HG02884 (cell line): ENCODE measurements around the gene SLC2A4RG.

Experiments
- ATAC-seq: cut with Tn5 transposase; IDR thresholded peaks from one replicate; pipeline ENCODE4 v1.9.1; 2021; ENCODE audit warnings: mild to moderate bottlenecking, moderate library complexity; ENCODE audit not compliant: unreplicated experiment

SLC2A4RG gene

GRCh38 chr20:63738687-63739129 lies 868 bp upstream of the SLC2A4RG start:
- ATAC-seq, result no peak

DNA sequence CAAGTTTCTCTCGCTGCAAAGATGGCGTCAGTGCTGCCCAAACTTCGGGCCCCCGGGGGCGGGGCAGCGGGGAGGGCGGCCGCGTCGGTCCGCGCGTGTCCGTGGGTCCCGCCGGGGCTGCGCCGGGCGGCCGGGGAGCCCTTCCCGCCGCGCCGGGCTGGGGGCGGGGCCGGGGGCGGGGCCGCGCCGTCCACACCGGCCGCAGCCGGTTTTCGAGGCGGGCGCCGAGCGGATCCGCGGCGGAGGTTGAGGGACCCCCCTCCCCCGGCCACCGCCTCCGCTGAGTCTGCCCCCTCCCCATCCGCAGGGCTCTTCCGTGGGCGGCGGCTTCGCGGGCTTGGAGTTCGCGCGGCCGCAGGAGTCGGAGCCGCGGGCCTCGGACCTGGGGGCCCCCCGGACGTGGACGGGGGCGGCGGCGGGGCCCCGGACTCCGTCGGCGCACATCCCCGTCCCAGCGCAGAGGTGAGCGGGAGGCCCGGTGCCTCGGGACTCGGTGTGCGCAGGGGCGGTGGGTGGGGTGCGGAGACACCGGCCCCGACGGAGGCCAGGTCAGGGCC lies 572 bp downstream of the SLC2A4RG start:
- ATAC-seq, result no peak

- ATAC-seq, result no peak
These were observed 1.2 kb downstream of the SLC2A4RG start for GRCh38 chr20:63740627-63741353.

DNA sequence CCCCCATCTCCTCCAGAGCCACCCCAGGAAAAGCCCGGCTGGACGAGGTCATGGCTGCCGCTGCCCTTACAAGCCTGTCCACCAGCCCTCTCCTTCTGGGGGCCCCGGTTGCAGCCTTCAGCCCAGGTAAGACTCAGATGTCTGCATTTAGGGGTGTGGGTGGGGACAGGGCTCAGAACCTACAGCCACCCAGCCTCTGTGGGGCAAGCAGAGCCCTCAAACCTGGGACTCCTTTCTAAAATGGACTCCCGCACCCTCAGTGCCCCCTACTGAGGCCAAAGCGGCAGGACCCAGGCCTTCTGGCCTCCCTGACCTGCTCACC lies 1.7 kb downstream of the SLC2A4RG start:
- no peak for ATAC-seq

- ATAC-seq, result no peak
These were observed 2.3 kb downstream of the SLC2A4RG start for GRCh38 chr20:63741676-63742380.

DNA sequence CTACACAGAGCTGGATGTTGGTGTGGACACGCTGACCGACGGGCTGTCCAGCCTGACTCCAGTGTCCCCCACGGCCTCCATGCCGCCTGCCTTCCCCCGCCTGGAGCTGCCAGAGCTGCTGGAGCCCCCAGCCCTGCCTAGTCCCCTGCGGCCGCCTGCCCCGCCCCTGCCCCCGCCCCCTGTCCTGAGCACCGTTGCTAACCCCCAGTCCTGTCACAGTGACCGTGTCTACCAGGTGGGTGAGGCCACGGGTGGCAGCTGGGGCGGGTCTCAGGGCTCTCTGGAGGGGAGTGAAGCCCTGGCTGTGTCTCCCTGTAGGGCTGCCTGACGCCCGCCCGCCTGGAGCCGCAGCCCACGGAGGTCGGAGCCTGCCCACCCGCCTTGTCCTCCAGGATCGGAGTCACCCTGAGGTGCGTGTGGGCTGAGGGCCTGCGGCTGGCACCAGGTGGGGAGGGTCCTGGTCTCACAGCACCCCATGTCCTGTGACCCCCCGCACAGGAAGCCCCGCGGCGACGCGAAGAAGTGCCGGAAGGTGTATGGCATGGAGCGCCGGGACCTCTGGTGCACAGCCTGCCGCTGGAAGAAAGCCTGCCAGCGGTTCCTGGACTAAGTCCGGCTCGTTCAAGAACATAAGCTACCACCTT lies 2.9 kb downstream of the SLC2A4RG start:
- no peak for ATAC-seq

DNA sequence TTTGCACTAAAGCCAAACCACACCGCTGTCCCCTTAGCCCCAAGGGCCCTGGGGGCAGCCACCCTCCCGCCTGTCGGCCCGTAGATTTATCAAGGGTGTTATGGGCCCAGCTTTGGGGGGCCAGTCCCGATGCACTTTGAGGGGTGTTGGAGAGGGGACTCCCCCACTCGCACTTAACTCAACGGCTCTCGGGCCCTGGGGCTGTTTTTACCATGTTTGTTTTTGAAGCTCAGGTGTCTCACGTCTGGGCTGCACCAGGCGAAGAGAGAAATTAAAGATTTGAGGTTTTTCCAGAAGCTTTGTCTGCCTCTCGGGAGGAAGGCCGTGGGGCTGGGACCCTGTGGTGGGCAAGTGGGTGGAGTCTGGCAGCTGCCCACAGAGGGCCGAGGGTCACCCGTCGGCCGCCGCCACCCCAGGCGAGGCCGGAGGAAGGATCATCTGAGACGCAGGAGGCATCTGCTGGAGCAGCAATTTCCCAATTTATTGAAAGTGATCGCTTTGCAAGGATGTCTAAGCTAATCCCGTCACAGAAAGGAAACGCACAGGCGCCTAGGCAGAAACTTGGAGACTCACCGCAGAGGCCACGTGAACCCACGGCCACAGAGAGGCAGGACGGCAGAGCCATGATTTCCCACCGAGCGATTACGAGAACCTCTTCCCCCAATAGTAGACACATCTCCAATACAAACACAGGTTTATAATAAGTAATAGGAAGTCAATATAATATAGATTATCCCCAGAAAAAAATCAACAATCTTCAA lies 3.8 kb downstream of the SLC2A4RG start:
- no peak for ATAC-seq

GRCh38 chr20:63744158-63744557 lies 4.6 kb downstream of the SLC2A4RG start:
- no peak for ATAC-seq

DNA sequence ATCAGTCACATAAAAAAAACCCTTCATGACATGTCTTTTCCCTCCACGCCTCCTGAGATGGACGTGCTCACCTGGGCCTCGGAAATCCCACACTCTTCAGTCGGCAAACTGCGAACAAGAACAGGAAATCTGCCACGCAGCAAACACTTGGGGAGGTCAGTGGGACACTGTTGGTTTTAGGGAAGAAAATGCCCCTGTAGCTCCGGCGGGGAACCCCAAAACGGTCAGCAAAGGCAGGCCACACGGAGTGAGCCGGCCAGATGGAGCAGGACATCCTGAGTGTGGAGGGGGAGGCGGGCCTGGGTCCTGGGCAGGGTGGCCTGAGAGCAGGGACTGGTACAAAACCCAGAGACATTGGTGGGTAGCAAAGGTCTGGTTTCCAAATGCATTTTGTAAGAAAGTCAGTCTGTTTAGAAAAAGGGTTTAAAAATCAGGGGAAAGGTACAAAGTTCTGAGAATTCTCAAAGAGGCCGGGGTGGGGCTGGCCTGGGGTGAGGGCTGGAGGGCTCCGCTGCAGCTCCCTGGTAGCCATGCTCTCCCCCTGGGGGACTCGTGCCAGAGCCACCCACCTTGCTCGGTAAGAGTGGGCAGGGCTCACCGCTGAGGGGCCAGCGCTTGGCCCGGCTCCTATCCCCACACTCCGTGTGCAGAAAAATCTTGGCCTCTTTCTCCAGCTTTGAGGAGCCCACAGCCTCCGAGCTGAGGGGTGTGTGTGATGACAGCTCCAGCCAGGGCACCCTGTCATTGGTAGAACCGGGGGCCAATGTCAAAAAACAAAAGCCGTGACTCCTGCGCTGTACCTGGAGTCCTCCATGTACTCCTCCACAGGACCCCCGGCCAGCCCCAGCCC lies 5.2 kb downstream of the SLC2A4RG start:
- no peak for ATAC-seq

DNA sequence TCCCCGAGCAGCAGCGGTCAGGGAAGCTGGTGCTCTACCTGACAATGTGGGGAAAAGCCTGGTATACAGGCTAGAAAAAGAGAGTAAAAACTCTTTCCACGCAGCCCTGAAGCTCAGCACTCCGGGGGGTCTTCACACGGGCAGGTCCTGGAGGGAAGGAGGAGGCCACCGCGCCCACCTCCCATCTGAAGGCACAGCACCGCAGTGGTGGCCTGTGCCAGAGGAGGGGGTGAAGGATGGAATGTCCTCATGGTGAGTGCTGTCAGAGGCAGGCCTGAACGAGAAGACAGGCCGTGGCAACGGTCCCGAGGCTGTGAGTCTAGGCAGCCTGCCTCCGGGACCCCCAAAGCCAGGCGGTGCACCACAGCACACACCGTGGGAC lies 5.8 kb downstream of the SLC2A4RG start:
- no peak for ATAC-seq

GRCh38 chr20:63745961-63746731 lies 6.6 kb downstream of the SLC2A4RG start:
- ATAC-seq, result no peak

DNA sequence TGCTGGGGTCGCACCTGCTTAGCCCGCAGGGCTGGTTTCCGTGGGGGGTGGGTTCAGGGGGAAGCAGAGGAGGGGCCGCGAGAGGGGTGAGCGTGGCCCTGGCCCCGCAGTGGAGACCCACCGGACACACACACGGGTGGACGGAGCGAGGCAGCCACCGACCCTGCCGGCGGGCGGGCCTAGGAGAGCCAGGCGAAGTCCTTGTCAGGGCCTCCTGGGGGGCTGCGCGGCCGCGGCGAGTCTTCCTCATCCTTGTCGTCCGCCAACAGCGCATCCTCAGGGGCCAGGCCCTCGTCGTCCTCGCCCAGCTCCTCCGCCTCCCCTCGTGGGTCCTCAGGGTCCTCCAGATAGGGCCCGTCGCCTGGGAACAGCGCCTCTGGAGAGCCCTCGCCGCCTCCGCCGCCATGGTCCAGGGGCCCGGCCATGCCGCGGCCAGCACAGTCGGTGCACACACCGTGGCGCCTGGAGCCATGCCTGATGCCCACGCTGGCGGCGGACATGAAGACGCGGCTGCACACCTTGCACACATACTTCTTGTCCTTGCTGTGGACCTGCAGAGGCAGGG lies 7.3 kb downstream of the SLC2A4RG start:
- ATAC-seq, result no peak

DNA sequence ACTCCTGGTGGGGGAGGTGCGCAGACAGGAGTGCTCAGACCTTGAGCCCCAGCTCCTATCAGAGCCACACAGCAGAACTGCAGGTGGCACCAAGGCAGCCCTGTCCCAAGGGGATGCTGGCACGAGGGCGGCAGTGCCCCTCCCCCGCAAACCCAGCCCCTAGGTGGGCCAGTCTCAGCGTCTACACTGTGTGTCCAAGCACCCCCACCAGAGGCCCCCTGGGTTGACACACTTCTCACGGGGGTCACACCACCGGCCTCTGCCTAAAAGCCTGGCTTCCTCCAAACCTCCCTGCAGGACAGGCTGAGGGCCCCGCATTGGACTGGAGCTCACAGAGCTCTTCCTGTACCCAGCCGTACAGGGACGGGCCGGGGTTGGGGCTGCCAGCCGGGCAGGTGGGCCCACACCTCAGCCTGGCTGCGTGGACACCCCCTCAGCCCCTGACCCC lies 8.1 kb downstream of the SLC2A4RG start:
- ATAC-seq, result no peak

DNA sequence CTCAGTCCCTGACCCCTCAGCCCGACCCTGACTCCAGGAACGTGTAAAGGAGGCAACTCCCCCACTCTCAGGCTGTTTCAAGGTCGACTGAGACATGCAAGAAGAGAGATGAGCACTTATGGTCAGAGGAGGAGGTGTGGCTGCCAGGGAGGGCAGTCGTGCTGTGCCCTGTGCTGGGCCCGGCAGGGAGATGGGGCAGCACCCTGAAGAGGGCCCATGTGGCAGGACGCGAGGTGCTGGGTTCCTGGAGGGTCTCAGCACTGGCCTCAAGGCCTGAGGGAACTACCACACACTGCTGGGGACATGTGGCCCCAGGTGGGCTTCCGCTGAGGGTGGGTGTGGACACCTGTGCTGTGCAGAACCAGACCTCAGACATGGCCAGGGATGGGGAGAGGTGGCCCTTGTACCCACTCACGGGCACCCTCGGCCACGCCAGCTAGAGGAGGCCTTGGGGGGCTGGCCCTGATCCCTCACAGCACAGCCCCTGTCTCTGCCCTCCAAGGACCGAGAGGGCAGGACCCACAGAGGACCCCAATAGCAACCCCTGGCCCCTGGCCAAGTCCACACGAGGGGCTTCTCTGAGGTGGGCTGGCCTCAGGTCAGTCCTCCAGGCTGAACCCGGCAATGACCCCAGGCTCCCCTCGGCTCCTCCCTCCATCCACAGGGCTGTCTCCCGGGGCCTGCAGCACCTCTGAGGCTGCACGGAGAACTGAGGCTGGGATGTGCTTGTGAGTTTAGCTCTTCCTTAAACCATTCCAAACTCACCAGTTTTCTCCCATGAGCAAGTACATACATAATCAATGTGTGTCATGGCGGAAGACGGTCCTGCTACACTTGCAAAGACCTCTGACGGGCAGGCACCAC lies 8.7 kb downstream of the SLC2A4RG start:
- ATAC-seq, result no peak

DNA sequence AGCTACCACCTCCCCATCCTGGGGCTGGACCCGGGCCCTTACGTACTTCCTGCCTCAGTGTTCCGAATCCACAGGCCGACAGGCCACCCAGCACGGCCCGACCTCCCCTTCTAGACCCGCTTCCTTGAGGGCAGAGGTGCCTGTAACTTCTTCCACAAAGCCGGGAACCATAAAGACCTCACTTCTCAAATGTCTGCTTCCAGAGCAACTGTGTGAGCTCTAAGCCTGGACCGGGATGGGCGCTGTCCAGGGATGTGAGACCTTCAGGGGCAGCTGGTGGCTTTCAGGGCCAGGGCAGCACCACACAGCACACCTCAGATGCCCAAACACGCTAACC lies 9.3 kb downstream of the SLC2A4RG start:
- ATAC-seq, result no peak

GRCh38 chr20:63749597-63750508 lies 10.3 kb downstream of the SLC2A4RG start:
- ATAC-seq, result no peak

DNA sequence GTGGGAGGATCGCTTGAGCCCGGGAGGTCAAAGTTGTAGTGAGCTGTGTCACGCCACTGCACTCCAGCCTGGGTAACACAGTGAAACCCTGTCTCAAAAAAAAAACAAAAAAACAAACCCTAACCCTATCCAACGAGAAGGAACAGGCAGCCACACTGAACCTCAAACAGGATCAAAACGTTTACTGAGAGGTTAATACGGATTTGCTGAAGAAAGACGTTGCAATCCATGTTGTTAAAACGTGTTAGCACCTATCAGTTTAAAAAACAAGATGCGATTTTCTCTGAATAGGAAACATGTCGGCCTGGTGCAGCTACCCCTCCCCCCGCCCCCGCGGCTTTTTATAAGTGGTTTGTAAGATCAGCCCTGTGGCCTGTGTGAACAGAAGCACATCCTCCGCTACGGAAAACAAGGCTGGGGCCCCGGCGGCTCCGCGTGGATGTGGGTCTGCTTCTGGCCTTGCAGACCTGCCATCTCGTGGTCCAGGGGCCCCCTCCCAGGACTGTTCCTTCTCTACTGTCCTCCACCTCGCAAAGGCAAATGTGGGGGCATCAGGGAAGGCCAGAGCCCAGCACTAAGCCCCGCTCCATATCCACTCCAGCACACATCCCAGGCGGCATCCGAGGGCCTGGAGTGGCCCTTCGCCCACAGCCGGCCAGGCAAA lies 11.4 kb downstream of the SLC2A4RG start:
- ATAC-seq, result no peak
